ENCODE data around the gene FUCA2. TPM values are rescaled to one million over a fixed set of nuclear protein-coding genes. Genes with fewer than 3 reads are reported as not detected.

FUCA2 gene
- total RNA-seq, 1 experiment from 2014 or later, result 72.1 TPM

- no peaks in the 10 kb centered on the region for H3K27me3 ChIP-seq (ENCODE audit: insufficient read depth, low read length)
- Mint-ChIP-seq H3K27ac (no peak overlapping the region), H3K4me1 (no peaks in the 10 kb centered on the region), H3K9me3 (no peaks in the 10 kb centered on the region), H3K27me3 (ENCODE audit: low read depth) (no peaks in the 10 kb centered on the region), H3K4me3 (no peak overlapping the region), H3K36me3 (ENCODE audit: insufficient read depth in 1 of 3, low read depth in 3 of 3) (no peaks in the 10 kb centered on the region)
- no peak overlapping the region for H3K4me2 ChIP-seq (ENCODE audit: insufficient read depth, insufficient read length, low read length)
- no peak overlapping the region for H2BK12ac ChIP-seq (ENCODE audit: insufficient read length, low read depth, low read length)
- H3K27ac ChIP-seq (ENCODE audit: insufficient read length, low read depth, low read length), result no peak overlapping the region
- H2BK15ac ChIP-seq (ENCODE audit: low read depth, low read length), result no peak overlapping the region
- H4K5ac ChIP-seq (ENCODE audit: insufficient read length, low read depth, low read length), result no peak overlapping the region
- no peaks in the 10 kb centered on the region for H3K79me2 ChIP-seq (ENCODE audit: insufficient read depth, low read length)
- TF ChIP-seq, protein P1, sequence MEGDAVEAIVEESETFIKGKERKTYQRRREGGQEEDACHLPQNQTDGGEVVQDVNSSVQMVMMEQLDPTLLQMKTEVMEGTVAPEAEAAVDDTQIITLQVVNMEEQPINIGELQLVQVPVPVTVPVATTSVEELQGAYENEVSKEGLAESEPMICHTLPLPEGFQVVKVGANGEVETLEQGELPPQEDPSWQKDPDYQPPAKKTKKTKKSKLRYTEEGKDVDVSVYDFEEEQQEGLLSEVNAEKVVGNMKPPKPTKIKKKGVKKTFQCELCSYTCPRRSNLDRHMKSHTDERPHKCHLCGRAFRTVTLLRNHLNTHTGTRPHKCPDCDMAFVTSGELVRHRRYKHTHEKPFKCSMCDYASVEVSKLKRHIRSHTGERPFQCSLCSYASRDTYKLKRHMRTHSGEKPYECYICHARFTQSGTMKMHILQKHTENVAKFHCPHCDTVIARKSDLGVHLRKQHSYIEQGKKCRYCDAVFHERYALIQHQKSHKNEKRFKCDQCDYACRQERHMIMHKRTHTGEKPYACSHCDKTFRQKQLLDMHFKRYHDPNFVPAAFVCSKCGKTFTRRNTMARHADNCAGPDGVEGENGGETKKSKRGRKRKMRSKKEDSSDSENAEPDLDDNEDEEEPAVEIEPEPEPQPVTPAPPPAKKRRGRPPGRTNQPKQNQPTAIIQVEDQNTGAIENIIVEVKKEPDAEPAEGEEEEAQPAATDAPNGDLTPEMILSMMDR (conservative IDR thresholded peaks at IDR 0.05), result no peak
- no peak overlapping the region for H4K8ac ChIP-seq (replicated peaks; ENCODE audit: insufficient read length, low read depth, low read length)
- H4K91ac ChIP-seq (ENCODE audit: insufficient read length, low read depth, low read length), result no peak overlapping the region
- no peaks in the 10 kb centered on the region for H4K20me1 ChIP-seq (ENCODE audit: control insufficient read depth, insufficient read depth, insufficient read length)
- H3K4ac ChIP-seq (ENCODE audit: low read depth, low read length), result no peak overlapping the region
- no peak overlapping the region for H2BK20ac ChIP-seq (ENCODE audit: low read depth, low read length, poor library complexity, severe bottlenecking)
- H3K4me1 ChIP-seq (ENCODE audit: insufficient read depth, low read length), result no peaks in the 10 kb centered on the region
- H3K23me2 ChIP-seq (ENCODE audit: insufficient read length, low read depth, low read length, poor library complexity, severe bottlenecking), result no peaks in the 10 kb centered on the region
- no peak for DNase-seq
- H2AFZ ChIP-seq (ENCODE audit: low read length), result no peak overlapping the region
- WGBS (ENCODE audit: extremely low coverage, insufficient read length, low lambda C conversion rate), result no CpG with 5 or more reads among the region's 2 CpGs
- H2AK5ac ChIP-seq (ENCODE audit: insufficient read length, low read length), result no peak overlapping the region
- H3K9ac ChIP-seq (ENCODE audit: extremely low read depth, insufficient read length, low read length), result no peak overlapping the region
- H2BK5ac ChIP-seq (ENCODE audit: insufficient read length, low read length), result no peak overlapping the region
- H3K79me1 ChIP-seq (ENCODE audit: insufficient read depth, low read depth, low read length, poor library complexity, severe bottlenecking), result no peaks in the 10 kb centered on the region
- no peak overlapping the region for H3K18ac ChIP-seq (ENCODE audit: insufficient read length, low read depth, low read length)
- no peak overlapping the region for H3K23ac ChIP-seq (ENCODE audit: insufficient read length, low read depth, low read length)
- no peak overlapping the region for H2BK120ac ChIP-seq (ENCODE audit: low read depth, low read length, poor library complexity, severe bottlenecking)
- no peak overlapping the region for H3T11ph ChIP-seq (ENCODE audit: low read length)
- H3K56ac ChIP-seq (ENCODE audit: insufficient read length, low read depth, low read length), result no peak overlapping the region
- H3K14ac ChIP-seq (ENCODE audit: insufficient read depth, low read length), result no peak overlapping the region
- H3K9me3 ChIP-seq (ENCODE audit: control insufficient read depth, low read depth, low read length), result no peaks in the 10 kb centered on the region
Observed at GRCh38 chr6:143482593-143482992, 28.9 kb downstream of the FUCA2 start.
